SK-N-MC (cell line): Measurements from ENCODE around the gene AKNA.

Experiments used
- DNase-seq: peaks from one replicate; pipeline ENCODE4 v3.0.0-alpha.2; 2011; ENCODE audit warnings: low read depth, low spot score
- H3K27ac ChIP-seq: fragments of 200-600 bp; sonication (generic); 2 replicates; pipeline ENCODE4 v1.5.1; 2016; ENCODE audit warnings: mixed run types
- H3K36me3 ChIP-seq: fragments of 200-600 bp; sonication (generic); 2 replicates; pipeline ENCODE4 v1.6.1; 2017; ENCODE audit warnings: antibody characterized with exemption, low read length, mixed read lengths; ENCODE audit not compliant: insufficient read depth
- H3K4me3 ChIP-seq: fragments of 200-600 bp; sonication (generic); 2 replicates; pipeline ENCODE4 v1.5.1; 2016
- H3K9ac ChIP-seq: fragments of 200-600 bp; sonication (generic); 2 replicates; pipeline ENCODE4 v1.8.0; 2017; ENCODE audit warnings: mixed run types, mixed read lengths; ENCODE audit not compliant: insufficient read length
- H3K9me3 ChIP-seq: fragments of 200-600 bp; sonication (generic); 2 replicates; pipeline ENCODE4 v1.6.1; 2017; ENCODE audit warnings: low read depth, mild to moderate bottlenecking, antibody characterized with exemption, low read length, moderate library complexity, mixed read lengths
- EZH2 ChIP-seq: fragments of 200-600 bp; sonication (generic); IDR thresholded peaks from one replicate; pipeline ENCODE4 v1.6.1; 2017; ENCODE audit warnings: antibody characterized with exemption
- FOXP2 ChIP-seq: optimal IDR thresholded peaks from 2 replicates; pipeline ENCODE3; 2011; ENCODE audit warnings: mild to moderate bottlenecking, moderate library complexity; ENCODE audit not compliant: insufficient read depth; ENCODE audit errors: extremely low read length, control extremely low read depth
- POLR2AphosphoS5 ChIP-seq: IDR thresholded peaks from 2 replicates; pipeline ENCODE4 v1.6.1; 2012; ENCODE audit warnings: mild to moderate bottlenecking, low read depth, low read length, borderline replicate concordance

The AKNA gene

GRCh38 chr9:114357911-114358328, 29.9 kb downstream of the AKNA start:
- TF ChIP-seq POLR2AphosphoS5 (no peak), FOXP2 (no peak), EZH2 (no peak)
- Histone ChIP-seq H3K9ac (no peak overlapping the region), H3K36me3 (peaks cover 76% of the 10 kb centered on the region; the same call in 1 of the 2 replicates), H3K27ac (no peak overlapping the region), H3K4me3 (no peak overlapping the region), H3K9me3 (no peaks in the 10 kb centered on the region)
- DNase-seq, result no peak

- H3K9me3 ChIP-seq, result no peaks in the 10 kb centered on the region
- H3K27ac ChIP-seq, result no peak overlapping the region
- H3K36me3 ChIP-seq, result peaks cover 74% of the 10 kb centered on the region; the same call in 1 of the 2 replicates
- DNase-seq, result no peak
- TF ChIP-seq EZH2 (no peak), POLR2AphosphoS5 (no peak), FOXP2 (no peak)
- H3K4me3 ChIP-seq, result no peak overlapping the region
- H3K9ac ChIP-seq, result no peak overlapping the region
Measured at GRCh38 chr9:114357360-114357759, 30.4 kb downstream of the AKNA start.

- H3K9me3 ChIP-seq, result no peaks in the 10 kb centered on the region
- no peak overlapping the region for H3K9ac ChIP-seq
- peaks cover 74% of the 10 kb centered on the region; the same call in 1 of the 2 replicates for H3K36me3 ChIP-seq
- no peak overlapping the region for H3K4me3 ChIP-seq
- no peak overlapping the region for H3K27ac ChIP-seq
- no peak for DNase-seq
- TF ChIP-seq FOXP2 (no peak), EZH2 (no peak), POLR2AphosphoS5 (no peak)
Measured at GRCh38 chr9:114356792-114357191, 31.0 kb downstream of the AKNA start.

GRCh38 chr9:114355821-114356220, 32.0 kb downstream of the AKNA start:
- Histone ChIP-seq H3K4me3 (no peak overlapping the region), H3K27ac (no peak overlapping the region), H3K9me3 (no peaks in the 10 kb centered on the region), H3K9ac (no peak overlapping the region), H3K36me3 (peaks cover 67% of the 10 kb centered on the region; the same call in 1 of the 2 replicates)
- no peak for DNase-seq
- TF ChIP-seq EZH2 (no peak), FOXP2 (no peak), POLR2AphosphoS5 (no peak)

- Histone ChIP-seq H3K9me3 (no peaks in the 10 kb centered on the region), H3K4me3 (no peak overlapping the region), H3K27ac (no peak overlapping the region), H3K9ac (no peak overlapping the region), H3K36me3 (peaks cover 66% of the 10 kb centered on the region; the same call in 1 of the 2 replicates)
- no peak for DNase-seq
- TF ChIP-seq POLR2AphosphoS5 (no peak), FOXP2 (no peak), EZH2 (no peak)
Measured at GRCh38 chr9:114351932-114352331, 35.9 kb downstream of the AKNA start.

GRCh38 chr9:114350636-114351401, 37.0 kb downstream of the AKNA start:
- no peak overlapping the region for H3K27ac ChIP-seq
- H3K36me3 ChIP-seq, result peaks cover 66% of the 10 kb centered on the region; the same call in 1 of the 2 replicates
- no peak overlapping the region for H3K9ac ChIP-seq
- no peaks in the 10 kb centered on the region for H3K9me3 ChIP-seq
- H3K4me3 ChIP-seq, result no peak overlapping the region
- TF ChIP-seq POLR2AphosphoS5 (no peak), EZH2 (no peak), FOXP2 (no peak)
- DNase-seq, result no peak

- Histone ChIP-seq H3K4me3 (no peak overlapping the region), H3K9ac (peak overlapping the region; percentile 51), H3K27ac (peak overlapping the region; percentile 85), H3K9me3 (no peaks in the 10 kb centered on the region), H3K36me3 (peaks cover 67% of the 10 kb centered on the region; the same call in 1 of the 2 replicates)
- no peak for DNase-seq
- TF ChIP-seq POLR2AphosphoS5 (no peak), EZH2 (no peak), FOXP2 (no peak)
Measured at GRCh38 chr9:114349713-114350480, 37.9 kb downstream of the AKNA start.

- H3K9me3 ChIP-seq, result no peaks in the 10 kb centered on the region
- peak; percentile 42 for DNase-seq
- TF ChIP-seq POLR2AphosphoS5, result no peak
- TF ChIP-seq EZH2, result no peak
- no peak for TF ChIP-seq FOXP2
- H3K36me3 ChIP-seq, result peaks cover 74% of the 10 kb centered on the region; the same call in 1 of the 2 replicates
- peak overlapping the region; percentile 51 for H3K9ac ChIP-seq
- H3K27ac ChIP-seq, result peak overlapping the region; percentile 85
- peak overlapping the region; percentile 18; the same call in 1 of the 2 replicates for H3K4me3 ChIP-seq
Measured at GRCh38 chr9:114348906-114349482, 38.8 kb downstream of the AKNA start.
